ENCODE results near the gene AK1. TPM values are rescaled to one million over a fixed set of nuclear protein-coding genes. Genes with fewer than 3 reads are reported as not detected.

The AK1 gene
- total and polyA plus RNA-seq, 2 of the 13 experiments (the other 11 are each of a cell fraction or from before 2014, with no cell fraction given) = 19.1 to 32.8 TPM

DNA sequence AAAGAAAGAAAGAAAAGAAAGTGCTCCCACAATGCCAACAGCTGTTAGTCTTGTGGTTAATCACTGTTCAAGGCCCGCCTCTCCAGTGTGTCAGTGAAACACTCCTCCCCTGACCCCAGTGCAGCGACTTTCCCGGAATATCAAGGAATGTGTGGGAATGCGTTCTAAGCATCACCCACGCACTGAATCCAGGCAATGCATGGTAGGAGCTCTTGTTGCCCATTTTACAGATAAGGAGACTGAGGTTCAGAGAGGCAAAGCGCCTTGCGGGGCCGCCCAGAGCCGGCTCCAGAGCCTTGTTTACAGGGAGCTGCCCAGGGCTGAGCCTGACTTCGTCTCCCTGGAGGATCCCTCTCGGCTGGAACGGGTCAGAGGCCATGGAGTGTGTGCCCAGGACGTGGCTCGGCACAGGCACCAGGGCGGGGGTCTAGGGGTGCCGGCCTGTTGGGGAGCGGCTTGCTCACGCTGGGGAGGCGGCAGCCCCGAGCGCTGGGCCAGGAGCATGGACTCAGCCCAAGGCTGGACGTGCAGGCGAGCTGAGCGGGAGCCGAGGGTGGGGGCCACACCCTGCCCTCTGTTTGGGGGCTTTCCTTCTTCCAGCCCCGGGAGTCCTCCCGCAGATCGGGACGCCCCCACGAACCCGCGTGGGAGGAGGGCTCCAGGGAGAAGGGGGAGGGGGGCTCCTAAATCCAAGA lies 21.1 kb upstream of the AK1 start (continued):
- TF ChIP-seq, protein P1, sequence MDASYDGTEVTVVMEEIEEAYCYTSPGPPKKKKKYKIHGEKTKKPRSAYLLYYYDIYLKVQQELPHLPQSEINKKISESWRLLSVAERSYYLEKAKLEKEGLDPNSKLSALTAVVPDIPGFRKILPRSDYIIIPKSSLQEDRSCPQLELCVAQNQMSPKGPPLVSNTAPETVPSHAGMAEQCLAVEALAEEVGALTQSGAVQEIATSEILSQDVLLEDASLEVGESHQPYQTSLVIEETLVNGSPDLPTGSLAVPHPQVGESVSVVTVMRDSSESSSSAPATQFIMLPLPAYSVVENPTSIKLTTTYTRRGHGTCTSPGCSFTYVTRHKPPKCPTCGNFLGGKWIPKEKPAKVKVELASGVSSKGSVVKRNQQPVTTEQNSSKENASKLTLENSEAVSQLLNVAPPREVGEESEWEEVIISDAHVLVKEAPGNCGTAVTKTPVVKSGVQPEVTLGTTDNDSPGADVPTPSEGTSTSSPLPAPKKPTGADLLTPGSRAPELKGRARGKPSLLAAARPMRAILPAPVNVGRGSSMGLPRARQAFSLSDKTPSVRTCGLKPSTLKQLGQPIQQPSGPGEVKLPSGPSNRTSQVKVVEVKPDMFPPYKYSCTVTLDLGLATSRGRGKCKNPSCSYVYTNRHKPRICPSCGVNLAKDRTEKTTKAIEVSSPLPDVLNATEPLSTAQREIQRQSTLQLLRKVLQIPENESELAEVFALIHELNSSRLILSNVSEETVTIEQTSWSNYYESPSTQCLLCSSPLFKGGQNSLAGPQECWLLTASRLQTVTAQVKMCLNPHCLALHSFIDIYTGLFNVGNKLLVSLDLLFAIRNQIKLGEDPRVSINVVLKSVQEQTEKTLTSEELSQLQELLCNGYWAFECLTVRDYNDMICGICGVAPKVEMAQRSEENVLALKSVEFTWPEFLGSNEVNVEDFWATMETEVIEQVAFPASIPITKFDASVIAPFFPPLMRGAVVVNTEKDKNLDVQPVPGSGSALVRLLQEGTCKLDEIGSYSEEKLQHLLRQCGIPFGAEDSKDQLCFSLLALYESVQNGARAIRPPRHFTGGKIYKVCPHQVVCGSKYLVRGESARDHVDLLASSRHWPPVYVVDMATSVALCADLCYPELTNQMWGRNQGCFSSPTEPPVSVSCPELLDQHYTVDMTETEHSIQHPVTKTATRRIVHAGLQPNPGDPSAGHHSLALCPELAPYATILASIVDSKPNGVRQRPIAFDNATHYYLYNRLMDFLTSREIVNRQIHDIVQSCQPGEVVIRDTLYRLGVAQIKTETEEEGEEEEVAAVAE (CRISPR knock-in tag; IDR thresholded peaks at IDR 0.05; ENCODE audit: borderline replicate concordance) = 0 out of 2 replicates have a peak, but pooled peaks have one; percentile 23
- TF ChIP-seq, protein P2, sequence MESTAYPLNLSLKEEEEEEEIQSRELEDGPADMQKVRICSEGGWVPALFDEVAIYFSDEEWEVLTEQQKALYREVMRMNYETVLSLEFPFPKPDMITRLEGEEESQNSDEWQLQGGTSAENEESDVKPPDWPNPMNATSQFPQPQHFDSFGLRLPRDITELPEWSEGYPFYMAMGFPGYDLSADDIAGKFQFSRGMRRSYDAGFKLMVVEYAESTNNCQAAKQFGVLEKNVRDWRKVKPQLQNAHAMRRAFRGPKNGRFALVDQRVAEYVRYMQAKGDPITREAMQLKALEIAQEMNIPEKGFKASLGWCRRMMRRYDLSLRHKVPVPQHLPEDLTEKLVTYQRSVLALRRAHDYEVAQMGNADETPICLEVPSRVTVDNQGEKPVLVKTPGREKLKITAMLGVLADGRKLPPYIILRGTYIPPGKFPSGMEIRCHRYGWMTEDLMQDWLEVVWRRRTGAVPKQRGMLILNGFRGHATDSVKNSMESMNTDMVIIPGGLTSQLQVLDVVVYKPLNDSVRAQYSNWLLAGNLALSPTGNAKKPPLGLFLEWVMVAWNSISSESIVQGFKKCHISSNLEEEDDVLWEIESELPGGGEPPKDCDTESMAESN (CRISPR knock-in tag; conservative IDR thresholded peaks at IDR 0.05) = 0 out of 2 replicates have a peak, but pooled peaks have one; percentile 38
- TF ChIP-seq EEA1 (CRISPR knock-in tag; IDR thresholded peaks at IDR 0.05; ENCODE audit: borderline replicate concordance) (0 out of 2 replicates have a peak, but pooled peaks have one; percentile 44), AGO1 (IDR thresholded peaks at IDR 0.05; ENCODE audit: low read depth, low read length, poor library complexity, severe bottlenecking) (peak; percentile 51), BRD4 (CRISPR knock-in tag; IDR thresholded peaks at IDR 0.05) (no peak), PHF20 (CRISPR knock-in tag; IDR thresholded peaks at IDR 0.05) (peak; percentile 54; the same call in 1 of the 2 replicates), DR1 (CRISPR knock-in tag; IDR thresholded peaks at IDR 0.05) (no peak), KAT8 (CRISPR knock-in tag; IDR thresholded peaks at IDR 0.05) (0 out of 2 replicates have a peak, but pooled peaks have one; percentile 26), FOXA3 (CRISPR knock-in tag; IDR thresholded peaks at IDR 0.05) (peak; percentile 54), ERF (CRISPR knock-in tag; IDR thresholded peaks at IDR 0.05) (no peak), PPARG (CRISPR knock-in tag; conservative IDR thresholded peaks at IDR 0.05) (0 out of 2 replicates have a peak, but pooled peaks have one; percentile 21), KDM5A (IDR thresholded peaks at IDR 0.05; ENCODE audit: borderline replicate concordance, low read length) (no peak; the same call in 1 of the 2 replicates), ZNF263 (CRISPR knock-in tag; IDR thresholded peaks at IDR 0.05) (peak; percentile 84), ZFP91 (CRISPR knock-in tag; IDR thresholded peaks at IDR 0.05; ENCODE audit: borderline replicate concordance) (peak; percentile 61), ZNF367 (CRISPR knock-in tag; IDR thresholded peaks at IDR 0.05; ENCODE audit: borderline replicate concordance) (no peak), ZNF747 (CRISPR knock-in tag; IDR thresholded peaks at IDR 0.05; ENCODE audit: borderline replicate concordance) (peak; percentile 70; the same call in 1 of the 2 replicates), ZFP36L1 (CRISPR knock-in tag; IDR thresholded peaks at IDR 0.05) (no peak), NRL (CRISPR knock-in tag; IDR thresholded peaks at IDR 0.05; ENCODE audit: borderline replicate concordance) (0 out of 2 replicates have a peak, but pooled peaks have one; percentile 61), ELF4 (CRISPR knock-in tag; IDR thresholded peaks at IDR 0.05; ENCODE audit: borderline replicate concordance) (0 out of 2 replicates have a peak, but pooled peaks have one; percentile 46), TFAP4 (IDR thresholded peaks at IDR 0.05; ENCODE audit: borderline replicate concordance, low read depth) (peak; percentile 68)

Data from HepG2 (cell line).